Measurements from ENCODE around the gene PACSIN2.

PACSIN2 gene

DNA sequence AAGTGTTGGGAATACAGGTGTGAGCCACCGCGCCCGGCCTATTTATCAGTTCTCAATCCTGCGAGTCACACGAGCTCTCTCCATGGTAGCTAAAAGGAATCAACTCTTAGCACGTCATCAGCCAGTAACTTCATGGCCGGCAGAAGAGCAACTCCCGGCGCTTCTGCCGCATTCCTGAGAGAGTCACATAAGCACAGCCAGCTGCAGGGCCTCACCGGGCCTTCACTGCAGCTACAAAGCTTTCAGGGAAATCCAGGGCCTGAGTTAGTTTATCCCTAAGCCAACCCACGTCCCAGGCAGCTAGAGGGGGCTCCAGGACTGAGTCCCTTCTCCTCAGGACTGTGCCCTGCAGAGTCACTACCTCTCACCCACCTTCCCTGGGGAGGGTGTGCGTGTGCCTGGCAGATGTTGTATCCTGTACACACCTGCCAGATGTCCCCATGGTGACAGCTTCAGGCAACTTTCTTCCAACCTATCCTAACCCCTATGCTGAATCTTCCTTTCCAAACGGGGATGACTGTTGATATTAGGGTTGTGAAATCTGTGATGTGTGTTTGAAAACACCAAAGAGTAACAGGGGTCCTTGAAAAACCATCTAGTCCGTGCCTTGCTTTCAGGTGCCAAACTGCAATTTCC is 112.0 kb downstream of the PACSIN2 start:
- no peak overlapping the region for H3K4me2 ChIP-seq (ENCODE audit: low read length, poor library complexity, severe bottlenecking)
- H3K36me3 ChIP-seq (ENCODE audit: control insufficient read depth in 1 of 2, insufficient read depth in 2 of 2, low read depth in 1 of 2, low read length in 2 of 2), result peaks cover 5 to 49% of the 10 kb centered on the region in 2 experiments
- H2AFZ ChIP-seq (ENCODE audit: low read depth, low read length), result no peak overlapping the region
- peak; percentile 90 for DNase-seq
- no peaks in the 10 kb centered on the region for H3K27me3 ChIP-seq (ENCODE audit: control insufficient read depth in 1 of 2, insufficient read depth in 1 of 2, low read length in 2 of 2)
- H2BK120ac ChIP-seq (ENCODE audit: low read depth, low read length), result no peak overlapping the region
- H3K27ac ChIP-seq (ENCODE audit: low read length, poor library complexity, severe bottlenecking), result no peak overlapping the region
- H4K8ac ChIP-seq (ENCODE audit: low read length), result no peak overlapping the region
- H3K9ac ChIP-seq (ENCODE audit: low read length), result no peak overlapping the region
- H3K18ac ChIP-seq (ENCODE audit: low read depth in 1 of 2, low read length in 2 of 2), result peak overlapping the region in 1 of 2 experiments; percentile 4
- H3K79me1 ChIP-seq (replicated peaks; ENCODE audit: low read length, poor library complexity, severe bottlenecking), result peaks cover 63% of the 10 kb centered on the region
- no peak overlapping the region for H3K4me3 ChIP-seq (ENCODE audit: insufficient read depth in 1 of 2, low read depth in 1 of 2, low read length in 2 of 2)
- no peak overlapping the region for H2BK5ac ChIP-seq (ENCODE audit: low read depth, low read length, poor library complexity, severe bottlenecking)
- no peak overlapping the region for H3K23ac ChIP-seq (ENCODE audit: low read length in 2 of 2)
- H3K9me3 ChIP-seq (ENCODE audit: control insufficient read depth, low read length), result no peaks in the 10 kb centered on the region
- H2BK15ac ChIP-seq (ENCODE audit: low read depth, poor library complexity, severe bottlenecking), result no peak overlapping the region
- no peak overlapping the region for H2AK5ac ChIP-seq (ENCODE audit: low read length, severe bottlenecking)
- WGBS, result 70% methylated on average over 13 of the region's 15 CpGs
- peaks cover 26% of the 10 kb centered on the region for H3K4me1 ChIP-seq (ENCODE audit: control insufficient read depth, insufficient read depth, low read depth, low read length)
- no peak overlapping the region for H3K4ac ChIP-seq (ENCODE audit: low read depth in 1 of 2, low read length in 2 of 2)
- no peak overlapping the region for H3K14ac ChIP-seq (ENCODE audit: low read length in 2 of 2)
- H4K91ac ChIP-seq (ENCODE audit: low read length), result no peak overlapping the region
- H2BK12ac ChIP-seq (ENCODE audit: low read length in 2 of 2), result no peak overlapping the region

DNA sequence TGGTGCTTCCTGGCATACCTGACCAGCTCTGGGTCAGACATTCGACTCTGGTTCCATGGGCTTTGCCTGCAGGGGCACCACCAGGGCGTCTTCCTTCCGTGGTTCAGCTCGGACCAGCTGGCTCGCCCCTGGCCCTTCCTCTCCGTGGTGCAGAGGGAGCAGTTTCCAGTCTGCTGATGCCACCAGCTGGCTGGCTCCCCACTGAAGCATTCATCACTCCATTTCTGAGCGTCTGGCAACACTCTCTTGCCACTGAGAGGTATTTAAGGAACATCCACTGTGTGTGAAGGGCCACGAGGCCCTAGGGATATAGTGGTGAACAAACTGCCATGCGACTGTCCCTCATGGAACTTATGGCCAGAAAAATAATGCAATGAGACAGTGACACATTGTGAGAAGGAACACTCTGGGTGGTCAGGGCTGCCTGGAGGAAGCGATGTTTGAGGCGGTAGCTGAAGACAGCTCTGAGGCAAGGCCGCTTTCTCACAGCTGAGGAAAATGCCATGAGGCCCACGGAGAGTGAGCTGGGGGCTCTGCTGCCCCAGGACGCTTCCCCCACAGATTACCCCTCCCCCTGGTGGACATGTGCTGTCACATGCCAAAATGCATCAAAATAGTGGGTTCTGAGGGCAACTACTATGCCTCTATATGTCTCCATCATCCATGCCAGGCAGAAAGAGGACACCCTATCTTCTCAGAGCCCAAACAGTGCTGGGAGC is 113.0 kb downstream of the PACSIN2 start:
- Histone ChIP-seq H2AFZ (ENCODE audit: low read depth, low read length) (no peak overlapping the region), H2BK12ac (ENCODE audit: low read length in 2 of 2) (no peak overlapping the region), H2BK5ac (ENCODE audit: low read depth, low read length, poor library complexity, severe bottlenecking) (no peak overlapping the region), H3K27me3 (ENCODE audit: control insufficient read depth in 1 of 2, insufficient read depth in 1 of 2, low read length in 2 of 2) (no peaks in the 10 kb centered on the region), H3K9me3 (ENCODE audit: control insufficient read depth, low read length) (no peaks in the 10 kb centered on the region), H3K18ac (ENCODE audit: low read depth in 1 of 2, low read length in 2 of 2) (no peak overlapping the region), H3K27ac (ENCODE audit: low read length, poor library complexity, severe bottlenecking) (no peak overlapping the region), H3K4me2 (ENCODE audit: low read length, poor library complexity, severe bottlenecking) (no peak overlapping the region), H3K14ac (ENCODE audit: low read length in 2 of 2) (no peak overlapping the region), H2BK120ac (ENCODE audit: low read depth, low read length) (no peak overlapping the region), H2BK15ac (ENCODE audit: low read depth, poor library complexity, severe bottlenecking) (no peak overlapping the region), H3K36me3 (ENCODE audit: control insufficient read depth in 1 of 2, insufficient read depth in 2 of 2, low read depth in 1 of 2, low read length in 2 of 2) (peaks cover 5 to 46% of the 10 kb centered on the region in 2 experiments), H3K4me3 (ENCODE audit: insufficient read depth in 1 of 2, low read depth in 1 of 2, low read length in 2 of 2) (no peak overlapping the region), H3K23ac (ENCODE audit: low read length in 2 of 2) (no peak overlapping the region), H2AK5ac (ENCODE audit: low read length, severe bottlenecking) (no peak overlapping the region), H3K79me1 (replicated peaks; ENCODE audit: low read length, poor library complexity, severe bottlenecking) (peaks cover 62% of the 10 kb centered on the region), H3K4ac (ENCODE audit: low read depth in 1 of 2, low read length in 2 of 2) (no peak overlapping the region), H4K8ac (ENCODE audit: low read length) (no peak overlapping the region), H4K91ac (ENCODE audit: low read length) (no peak overlapping the region), H3K4me1 (ENCODE audit: control insufficient read depth, insufficient read depth, low read depth, low read length) (peaks cover 24% of the 10 kb centered on the region), H3K9ac (ENCODE audit: low read length) (no peak overlapping the region)
- no peak for DNase-seq
- WGBS, result 87% methylated on average over 14 of the region's 14 CpGs

DNA sequence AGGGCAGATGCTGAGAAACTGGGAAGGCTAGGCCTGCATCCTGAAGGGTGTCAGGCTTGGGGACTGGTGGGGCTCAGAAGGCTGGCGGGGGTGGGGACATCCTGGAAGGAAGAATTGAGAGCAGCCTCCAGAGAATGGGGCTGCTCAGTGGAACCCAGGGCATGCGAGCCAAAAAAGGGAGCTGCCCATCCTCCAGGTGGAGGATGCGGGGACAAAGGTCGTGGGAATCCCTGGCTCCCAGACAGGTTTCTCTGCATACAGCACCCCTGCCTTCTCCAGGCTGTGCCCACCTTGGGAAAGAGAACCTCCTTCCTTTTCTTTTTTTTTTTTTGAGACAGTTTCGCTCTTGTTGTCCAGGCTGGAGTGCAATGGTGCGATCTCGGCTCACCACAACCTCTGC is 117.0 kb downstream of the PACSIN2 start:
- Histone ChIP-seq H3K4ac (ENCODE audit: low read depth in 1 of 2, low read length in 2 of 2) (no peak overlapping the region), H3K27me3 (ENCODE audit: control insufficient read depth in 1 of 2, insufficient read depth in 1 of 2, low read length in 2 of 2) (no peaks in the 10 kb centered on the region), H3K23ac (ENCODE audit: low read length in 2 of 2) (no peak overlapping the region), H3K18ac (ENCODE audit: low read depth in 1 of 2, low read length in 2 of 2) (no peak overlapping the region), H2BK5ac (ENCODE audit: low read depth, low read length, poor library complexity, severe bottlenecking) (no peak overlapping the region), H2AK5ac (ENCODE audit: low read length, severe bottlenecking) (no peak overlapping the region), H3K4me2 (ENCODE audit: low read length, poor library complexity, severe bottlenecking) (no peak overlapping the region), H3K9ac (ENCODE audit: low read length) (no peak overlapping the region), H3K4me3 (ENCODE audit: insufficient read depth in 1 of 2, low read depth in 1 of 2, low read length in 2 of 2) (no peak overlapping the region), H3K9me3 (ENCODE audit: control insufficient read depth, low read length) (no peaks in the 10 kb centered on the region), H3K27ac (ENCODE audit: low read length, poor library complexity, severe bottlenecking) (no peak overlapping the region), H3K4me1 (ENCODE audit: control insufficient read depth, insufficient read depth, low read depth, low read length) (peaks cover 6% of the 10 kb centered on the region), H2BK15ac (ENCODE audit: low read depth, poor library complexity, severe bottlenecking) (no peak overlapping the region), H4K91ac (ENCODE audit: low read length) (no peak overlapping the region), H3K79me1 (replicated peaks; ENCODE audit: low read length, poor library complexity, severe bottlenecking) (peaks cover 62% of the 10 kb centered on the region), H2AFZ (ENCODE audit: low read depth, low read length) (no peak overlapping the region), H4K8ac (ENCODE audit: low read length) (no peak overlapping the region), H3K14ac (ENCODE audit: low read length in 2 of 2) (peak overlapping the region in 1 of 2 experiments; percentile 11), H3K36me3 (ENCODE audit: control insufficient read depth in 1 of 2, insufficient read depth in 2 of 2, low read depth in 1 of 2, low read length in 2 of 2) (peaks cover 6 to 42% of the 10 kb centered on the region in 2 experiments), H2BK12ac (ENCODE audit: low read length in 2 of 2) (no peak overlapping the region), H2BK120ac (ENCODE audit: low read depth, low read length) (no peak overlapping the region)
- over 99% methylated on average over 7 of the region's 7 CpGs for WGBS
- DNase-seq, result no peak

DNA sequence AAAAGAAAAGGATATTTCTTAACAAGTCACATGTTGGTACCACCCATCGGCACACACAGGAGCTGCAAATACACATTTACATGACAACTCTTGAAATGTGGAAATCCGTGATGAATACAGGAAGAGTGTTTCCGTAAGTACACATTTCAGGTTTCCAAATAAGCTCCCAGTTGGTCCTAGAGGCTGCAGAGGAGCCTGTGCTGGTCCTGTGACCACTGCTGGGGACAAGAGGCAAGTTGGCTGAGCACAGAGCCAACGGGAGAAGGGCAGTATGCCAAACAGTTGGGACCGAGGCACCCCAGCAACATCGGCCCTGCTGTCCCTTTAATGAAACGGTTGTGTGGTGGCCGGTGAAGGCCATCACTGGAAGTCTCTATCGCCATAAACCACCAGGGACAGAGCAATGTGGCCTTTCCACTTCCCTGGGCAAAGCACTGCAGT is 119.4 kb downstream of the PACSIN2 start:
- Histone ChIP-seq H4K8ac (ENCODE audit: low read length) (no peak overlapping the region), H2AK5ac (ENCODE audit: low read length, severe bottlenecking) (no peak overlapping the region), H3K9me3 (ENCODE audit: control insufficient read depth, low read length) (no peaks in the 10 kb centered on the region), H3K79me1 (replicated peaks; ENCODE audit: low read length, poor library complexity, severe bottlenecking) (peaks cover 63% of the 10 kb centered on the region), H2BK120ac (ENCODE audit: low read depth, low read length) (no peak overlapping the region), H3K27me3 (ENCODE audit: control insufficient read depth in 1 of 2, insufficient read depth in 1 of 2, low read length in 2 of 2) (no peaks in the 10 kb centered on the region), H3K18ac (ENCODE audit: low read depth in 1 of 2, low read length in 2 of 2) (no peak overlapping the region), H3K4me3 (ENCODE audit: insufficient read depth in 1 of 2, low read depth in 1 of 2, low read length in 2 of 2) (no peak overlapping the region), H3K4ac (ENCODE audit: low read depth in 1 of 2, low read length in 2 of 2) (no peak overlapping the region), H3K36me3 (ENCODE audit: control insufficient read depth in 1 of 2, insufficient read depth in 2 of 2, low read depth in 1 of 2, low read length in 2 of 2) (peaks cover 25 to 43% of the 10 kb centered on the region in 2 experiments), H3K4me2 (ENCODE audit: low read length, poor library complexity, severe bottlenecking) (no peak overlapping the region), H4K91ac (ENCODE audit: low read length) (no peak overlapping the region), H2BK12ac (ENCODE audit: low read length in 2 of 2) (no peak overlapping the region), H3K23ac (ENCODE audit: low read length in 2 of 2) (no peak overlapping the region), H3K9ac (ENCODE audit: low read length) (no peak overlapping the region), H2BK15ac (ENCODE audit: low read depth, poor library complexity, severe bottlenecking) (no peak overlapping the region), H2BK5ac (ENCODE audit: low read depth, low read length, poor library complexity, severe bottlenecking) (no peak overlapping the region), H3K27ac (ENCODE audit: low read length, poor library complexity, severe bottlenecking) (no peak overlapping the region), H3K4me1 (ENCODE audit: control insufficient read depth, insufficient read depth, low read depth, low read length) (peaks cover 5% of the 10 kb centered on the region), H3K14ac (ENCODE audit: low read length in 2 of 2) (no peak overlapping the region), H2AFZ (ENCODE audit: low read depth, low read length) (no peak overlapping the region)
- no peak for DNase-seq
- 91% methylated on average over 9 of the region's 9 CpGs for WGBS
